ENCODE results near the gene RIOK3.

- TF ChIP-seq, protein P1, sequence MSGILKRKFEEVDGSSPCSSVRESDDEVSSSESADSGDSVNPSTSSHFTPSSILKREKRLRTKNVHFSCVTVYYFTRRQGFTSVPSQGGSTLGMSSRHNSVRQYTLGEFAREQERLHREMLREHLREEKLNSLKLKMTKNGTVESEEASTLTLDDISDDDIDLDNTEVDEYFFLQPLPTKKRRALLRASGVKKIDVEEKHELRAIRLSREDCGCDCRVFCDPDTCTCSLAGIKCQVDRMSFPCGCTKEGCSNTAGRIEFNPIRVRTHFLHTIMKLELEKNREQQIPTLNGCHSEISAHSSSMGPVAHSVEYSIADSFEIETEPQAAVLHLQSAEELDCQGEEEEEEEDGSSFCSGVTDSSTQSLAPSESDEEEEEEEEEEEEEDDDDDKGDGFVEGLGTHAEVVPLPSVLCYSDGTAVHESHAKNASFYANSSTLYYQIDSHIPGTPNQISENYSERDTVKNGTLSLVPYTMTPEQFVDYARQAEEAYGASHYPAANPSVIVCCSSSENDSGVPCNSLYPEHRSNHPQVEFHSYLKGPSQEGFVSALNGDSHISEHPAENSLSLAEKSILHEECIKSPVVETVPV (CRISPR knock-in tag; IDR thresholded peaks at IDR 0.05), result no peak
- TF ChIP-seq ZFP30 (CRISPR knock-in tag; IDR thresholded peaks at IDR 0.05), result no peak
- TF ChIP-seq, protein P2, sequence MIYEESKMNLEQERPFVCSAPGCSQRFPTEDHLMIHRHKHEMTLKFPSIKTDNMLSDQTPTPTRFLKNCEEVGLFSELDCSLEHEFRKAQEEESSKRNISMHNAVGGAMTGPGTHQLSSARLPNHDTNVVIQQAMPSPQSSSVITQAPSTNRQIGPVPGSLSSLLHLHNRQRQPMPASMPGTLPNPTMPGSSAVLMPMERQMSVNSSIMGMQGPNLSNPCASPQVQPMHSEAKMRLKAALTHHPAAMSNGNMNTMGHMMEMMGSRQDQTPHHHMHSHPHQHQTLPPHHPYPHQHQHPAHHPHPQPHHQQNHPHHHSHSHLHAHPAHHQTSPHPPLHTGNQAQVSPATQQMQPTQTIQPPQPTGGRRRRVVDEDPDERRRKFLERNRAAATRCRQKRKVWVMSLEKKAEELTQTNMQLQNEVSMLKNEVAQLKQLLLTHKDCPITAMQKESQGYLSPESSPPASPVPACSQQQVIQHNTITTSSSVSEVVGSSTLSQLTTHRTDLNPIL (CRISPR knock-in tag; IDR thresholded peaks at IDR 0.05; ENCODE audit: low read depth), result no peak
Observed at GRCh38 chr18:23487738-23488570, 34.9 kb downstream of the RIOK3 start.
